Measurements from ENCODE around the gene CDH23.

Gene CDH23

GRCh38 chr10:71771821-71772617 lies 375.3 kb downstream of the CDH23 start:
- Histone ChIP-seq H3K36me3 (ENCODE audit: control insufficient read depth, insufficient read depth, low read length) (no peaks in the 10 kb centered on the region), H3K9ac (ENCODE audit: low read depth, low read length) (no peak overlapping the region), H3K4me3 (ENCODE audit: low read depth, low read length) (no peak overlapping the region), H3K27me3 (ENCODE audit: control insufficient read depth, insufficient read depth, low read length) (peaks cover 23% of the 10 kb centered on the region), H3K27ac (ENCODE audit: low read depth, low read length) (no peak overlapping the region), H3K9me3 (ENCODE audit: control insufficient read depth, insufficient read depth, low read length) (no peaks in the 10 kb centered on the region), H3K4me1 (ENCODE audit: control insufficient read depth, insufficient read depth, low read length) (no peaks in the 10 kb centered on the region)

DNA sequence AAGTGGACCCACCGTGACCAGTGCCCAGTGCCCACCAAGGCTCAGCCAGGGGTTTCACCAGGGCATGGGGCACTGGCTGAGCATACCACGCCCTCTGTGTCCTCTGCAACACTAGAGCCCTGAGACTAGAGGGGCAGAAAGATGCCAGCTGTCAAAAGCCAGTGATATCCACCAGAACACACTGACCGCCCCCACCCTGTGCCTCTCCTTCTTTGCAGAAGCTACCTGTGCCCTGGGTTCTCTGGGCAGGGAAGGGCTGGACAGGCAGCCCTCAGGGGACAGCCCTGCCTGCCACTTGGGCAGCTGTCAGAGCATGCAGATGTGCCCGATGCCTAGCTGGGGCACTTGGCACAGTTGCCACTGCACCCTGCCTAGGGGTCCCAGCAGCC lies 376.1 kb downstream of the CDH23 start:
- Histone ChIP-seq H3K4me3 (ENCODE audit: low read depth, low read length) (peak overlapping the region; percentile 63), H3K4me1 (ENCODE audit: control insufficient read depth, insufficient read depth, low read length) (no peaks in the 10 kb centered on the region), H3K27me3 (ENCODE audit: control insufficient read depth, insufficient read depth, low read length) (peaks cover 23% of the 10 kb centered on the region), H3K9ac (ENCODE audit: low read depth, low read length) (no peak overlapping the region), H3K9me3 (ENCODE audit: control insufficient read depth, insufficient read depth, low read length) (no peaks in the 10 kb centered on the region), H3K27ac (ENCODE audit: low read depth, low read length) (no peak overlapping the region), H3K36me3 (ENCODE audit: control insufficient read depth, insufficient read depth, low read length) (no peaks in the 10 kb centered on the region)

DNA sequence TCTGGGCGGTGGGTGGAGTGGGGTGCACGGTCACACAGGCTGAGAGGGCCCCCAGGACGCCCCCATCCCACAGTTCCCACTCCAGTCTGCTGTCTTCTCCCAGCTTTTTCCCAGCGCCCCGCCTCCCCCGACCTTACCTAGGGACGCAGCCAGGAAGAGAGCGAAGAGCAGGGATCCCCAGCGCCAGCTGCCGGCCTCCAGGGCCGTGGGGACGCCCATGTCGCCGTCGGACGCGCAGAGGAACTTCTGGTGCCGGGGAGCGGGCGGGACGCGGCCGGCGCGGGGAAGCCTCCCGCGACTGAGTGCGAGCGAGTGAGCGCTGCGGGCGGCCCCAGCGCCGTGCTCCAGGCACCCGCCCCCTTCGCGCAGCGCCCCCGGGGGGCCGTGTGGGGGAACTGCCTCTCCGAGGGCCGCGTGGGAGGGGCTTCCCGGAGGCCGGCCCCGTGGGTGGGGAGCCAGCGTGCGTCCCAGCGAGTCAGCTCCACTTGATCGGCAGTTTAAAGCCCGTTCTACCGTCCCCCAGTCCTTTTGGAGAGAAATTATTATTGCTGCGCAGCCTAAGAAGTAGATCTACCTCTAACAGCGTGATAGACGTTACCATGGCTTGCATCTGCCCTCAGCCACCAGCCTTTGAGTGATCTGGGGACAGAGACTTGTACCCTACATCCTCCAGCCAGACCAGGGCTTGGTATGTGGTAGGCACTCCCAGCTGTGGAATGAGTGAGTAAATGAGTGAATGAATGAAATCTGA lies 376.7 kb downstream of the CDH23 start, which contains the start of gene VSIR:
VSIR (minus strand) TSS at position 300 of the 751 bp plus-strand sequence; CDS start at position 219, 81 bp downstream.
- Histone ChIP-seq H3K27ac (ENCODE audit: low read depth, low read length) (no peak within 1 kb of the TSS), H3K4me3 (ENCODE audit: low read depth, low read length) (peak within 1 kb of the TSS; percentile 63), H3K27me3 (ENCODE audit: control insufficient read depth, insufficient read depth, low read length) (peaks cover 23% of the 10 kb centered on the region), H3K36me3 (ENCODE audit: control insufficient read depth, insufficient read depth, low read length) (no peaks in the 10 kb centered on the region), H3K9ac (ENCODE audit: low read depth, low read length) (no peak within 1 kb of the TSS), H3K9me3 (ENCODE audit: control insufficient read depth, insufficient read depth, low read length) (no peaks in the 10 kb centered on the region), H3K4me1 (ENCODE audit: control insufficient read depth, insufficient read depth, low read length) (no peaks in the 10 kb centered on the region)

DNA sequence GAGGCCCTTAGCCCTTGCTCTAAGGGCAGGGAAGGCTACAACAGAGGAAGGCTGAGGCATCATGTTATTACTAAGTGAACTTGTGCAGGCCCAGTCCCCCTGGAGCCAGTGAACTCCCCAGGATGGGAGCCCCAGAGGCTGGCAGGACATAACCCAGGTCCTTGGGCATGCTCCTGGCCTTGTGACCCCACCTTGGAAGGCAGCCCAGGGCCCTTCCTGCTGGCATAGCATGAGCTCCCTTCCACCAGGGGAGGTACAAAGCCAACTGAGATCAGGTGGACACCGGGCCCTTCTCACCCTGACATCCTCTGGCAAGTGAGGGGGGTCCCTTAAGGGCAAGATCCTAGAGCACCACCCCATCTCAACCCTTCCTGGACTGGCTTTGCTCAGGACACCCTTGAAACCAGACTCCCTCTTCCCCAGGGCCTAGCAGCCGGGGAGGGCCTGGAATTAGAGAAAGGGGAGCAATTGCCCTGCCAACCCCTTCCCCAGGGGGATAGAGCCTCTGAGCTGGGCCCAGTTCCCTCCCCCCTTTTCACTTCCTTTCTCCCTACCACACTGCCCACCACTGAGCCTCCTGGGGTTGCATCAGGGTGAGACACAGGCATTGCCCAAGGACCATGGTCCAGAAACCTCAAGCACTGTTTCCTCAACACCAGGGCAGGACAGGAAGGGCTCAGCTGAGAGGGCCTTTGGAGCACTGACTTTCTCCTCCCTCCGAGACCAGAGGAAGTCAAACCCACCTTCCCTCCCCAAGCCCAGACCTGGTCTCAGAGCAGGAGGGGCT lies 378.4 kb downstream of the CDH23 start:
- H3K9ac ChIP-seq (ENCODE audit: low read depth, low read length) = no peak overlapping the region
- peaks cover 23% of the 10 kb centered on the region for H3K27me3 ChIP-seq (ENCODE audit: control insufficient read depth, insufficient read depth, low read length)
- no peaks in the 10 kb centered on the region for H3K4me1 ChIP-seq (ENCODE audit: control insufficient read depth, insufficient read depth, low read length)
- H3K36me3 ChIP-seq (ENCODE audit: control insufficient read depth, insufficient read depth, low read length) = no peaks in the 10 kb centered on the region
- no peak overlapping the region for H3K4me3 ChIP-seq (ENCODE audit: low read depth, low read length)
- no peak overlapping the region for H3K27ac ChIP-seq (ENCODE audit: low read depth, low read length)
- H3K9me3 ChIP-seq (ENCODE audit: control insufficient read depth, insufficient read depth, low read length) = no peaks in the 10 kb centered on the region

- Histone ChIP-seq H3K36me3 (ENCODE audit: control insufficient read depth, insufficient read depth, low read length) (no peaks in the 10 kb centered on the region), H3K9me3 (ENCODE audit: control insufficient read depth, insufficient read depth, low read length) (no peaks in the 10 kb centered on the region), H3K27me3 (ENCODE audit: control insufficient read depth, insufficient read depth, low read length) (peaks cover 23% of the 10 kb centered on the region), H3K4me1 (ENCODE audit: control insufficient read depth, insufficient read depth, low read length) (no peaks in the 10 kb centered on the region), H3K9ac (ENCODE audit: low read depth, low read length) (no peak overlapping the region), H3K4me3 (ENCODE audit: low read depth, low read length) (no peak overlapping the region), H3K27ac (ENCODE audit: low read depth, low read length) (no peak overlapping the region)
These were observed 379.8 kb downstream of the CDH23 start for GRCh38 chr10:71776481-71776925.

- no peak overlapping the region for H3K4me3 ChIP-seq (ENCODE audit: low read depth, low read length)
- no peaks in the 10 kb centered on the region for H3K4me1 ChIP-seq (ENCODE audit: control insufficient read depth, insufficient read depth, low read length)
- H3K27ac ChIP-seq (ENCODE audit: low read depth, low read length) = no peak overlapping the region
- no peak overlapping the region for H3K9ac ChIP-seq (ENCODE audit: low read depth, low read length)
- no peaks in the 10 kb centered on the region for H3K9me3 ChIP-seq (ENCODE audit: control insufficient read depth, insufficient read depth, low read length)
- no peaks in the 10 kb centered on the region for H3K36me3 ChIP-seq (ENCODE audit: control insufficient read depth, insufficient read depth, low read length)
- H3K27me3 ChIP-seq (ENCODE audit: control insufficient read depth, insufficient read depth, low read length) = peaks cover 16% of the 10 kb centered on the region
These were observed 380.7 kb downstream of the CDH23 start for GRCh38 chr10:71777213-71777985.

GRCh38 chr10:71778071-71778825 lies 381.5 kb downstream of the CDH23 start:
- no peaks in the 10 kb centered on the region for H3K36me3 ChIP-seq (ENCODE audit: control insufficient read depth, insufficient read depth, low read length)
- H3K27ac ChIP-seq (ENCODE audit: low read depth, low read length) = no peak overlapping the region
- no peaks in the 10 kb centered on the region for H3K9me3 ChIP-seq (ENCODE audit: control insufficient read depth, insufficient read depth, low read length)
- no peak overlapping the region for H3K9ac ChIP-seq (ENCODE audit: low read depth, low read length)
- peaks cover 3% of the 10 kb centered on the region; the same call in 1 of the 2 replicates for H3K4me1 ChIP-seq (ENCODE audit: control insufficient read depth, insufficient read depth, low read length)
- H3K27me3 ChIP-seq (ENCODE audit: control insufficient read depth, insufficient read depth, low read length) = peaks cover 7% of the 10 kb centered on the region; the same call in 1 of the 2 replicates
- no peak overlapping the region for H3K4me3 ChIP-seq (ENCODE audit: low read depth, low read length)

DNA sequence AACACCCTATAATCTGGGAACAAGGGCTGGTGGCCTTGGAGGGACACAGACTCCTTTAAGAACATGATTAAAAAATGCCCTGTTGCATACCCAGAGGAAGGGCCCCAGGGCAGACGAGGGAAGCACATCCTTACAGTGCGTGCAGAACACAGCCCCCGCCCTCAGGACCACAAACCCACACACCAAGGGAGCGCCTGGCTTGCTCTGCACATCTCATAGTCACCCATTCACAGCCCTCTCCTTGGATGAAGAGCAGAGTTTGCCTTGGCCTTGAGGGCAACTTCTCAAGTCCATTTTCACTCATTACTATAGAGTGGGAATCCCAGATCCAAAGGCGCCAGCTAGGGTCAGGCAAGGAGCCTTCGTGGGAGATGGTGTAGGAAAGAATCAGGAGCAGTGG lies 382.9 kb downstream of the CDH23 start:
- Histone ChIP-seq H3K36me3 (ENCODE audit: control insufficient read depth, insufficient read depth, low read length) (no peaks in the 10 kb centered on the region), H3K4me3 (ENCODE audit: low read depth, low read length) (no peak overlapping the region), H3K9ac (ENCODE audit: low read depth, low read length) (no peak overlapping the region), H3K27me3 (ENCODE audit: control insufficient read depth, insufficient read depth, low read length) (no peaks in the 10 kb centered on the region), H3K9me3 (ENCODE audit: control insufficient read depth, insufficient read depth, low read length) (no peaks in the 10 kb centered on the region), H3K4me1 (ENCODE audit: control insufficient read depth, insufficient read depth, low read length) (peaks cover 3% of the 10 kb centered on the region; the same call in 1 of the 2 replicates), H3K27ac (ENCODE audit: low read depth, low read length) (no peak overlapping the region)

DNA sequence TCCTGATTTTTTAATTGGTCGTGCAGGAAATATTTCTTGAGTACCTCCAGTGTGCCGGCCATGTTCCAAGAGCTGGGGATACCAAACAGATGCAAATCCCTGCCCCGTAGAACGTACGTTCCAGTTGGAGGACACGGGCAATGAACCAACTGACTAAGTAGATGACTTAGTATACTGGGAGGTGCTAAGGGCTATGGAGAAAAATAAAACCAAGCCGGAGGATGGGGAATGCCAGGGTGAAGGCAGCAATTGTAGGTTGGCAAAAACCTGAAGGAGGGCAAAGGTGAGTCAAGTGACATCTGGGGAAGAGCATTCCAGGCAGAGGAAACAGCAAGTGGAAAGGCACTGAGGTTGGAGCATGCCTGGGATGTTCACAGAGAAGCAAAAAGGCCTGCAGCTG lies 383.4 kb downstream of the CDH23 start:
- H3K36me3 ChIP-seq (ENCODE audit: control insufficient read depth, insufficient read depth, low read length) = no peaks in the 10 kb centered on the region
- H3K9ac ChIP-seq (ENCODE audit: low read depth, low read length) = no peak overlapping the region
- H3K4me3 ChIP-seq (ENCODE audit: low read depth, low read length) = no peak overlapping the region
- no peak overlapping the region for H3K27ac ChIP-seq (ENCODE audit: low read depth, low read length)
- H3K4me1 ChIP-seq (ENCODE audit: control insufficient read depth, insufficient read depth, low read length) = peaks cover 3% of the 10 kb centered on the region; the same call in 1 of the 2 replicates
- no peaks in the 10 kb centered on the region for H3K27me3 ChIP-seq (ENCODE audit: control insufficient read depth, insufficient read depth, low read length)
- no peaks in the 10 kb centered on the region for H3K9me3 ChIP-seq (ENCODE audit: control insufficient read depth, insufficient read depth, low read length)

- Histone ChIP-seq H3K9me3 (ENCODE audit: control insufficient read depth, insufficient read depth, low read length) (no peaks in the 10 kb centered on the region), H3K36me3 (ENCODE audit: control insufficient read depth, insufficient read depth, low read length) (no peaks in the 10 kb centered on the region), H3K4me3 (ENCODE audit: low read depth, low read length) (no peak overlapping the region), H3K9ac (ENCODE audit: low read depth, low read length) (no peak overlapping the region), H3K27me3 (ENCODE audit: control insufficient read depth, insufficient read depth, low read length) (no peaks in the 10 kb centered on the region), H3K4me1 (ENCODE audit: control insufficient read depth, insufficient read depth, low read length) (peaks cover 3% of the 10 kb centered on the region; the same call in 1 of the 2 replicates), H3K27ac (ENCODE audit: low read depth, low read length) (no peak overlapping the region)
These were observed 384.0 kb downstream of the CDH23 start for GRCh38 chr10:71780719-71781118.
